ELR (cell line): ENCODE measurements around the gene LRP2.
A peak's percentile ranks its signal among the peaks of the same experiment; 100 is the strongest.

ENCODE experiments used
- DNase-seq: peaks from one replicate; pipeline ENCODE4 v3.0.0-alpha.2; 2015; ENCODE audit warnings: low read depth

LRP2 gene

DNA sequence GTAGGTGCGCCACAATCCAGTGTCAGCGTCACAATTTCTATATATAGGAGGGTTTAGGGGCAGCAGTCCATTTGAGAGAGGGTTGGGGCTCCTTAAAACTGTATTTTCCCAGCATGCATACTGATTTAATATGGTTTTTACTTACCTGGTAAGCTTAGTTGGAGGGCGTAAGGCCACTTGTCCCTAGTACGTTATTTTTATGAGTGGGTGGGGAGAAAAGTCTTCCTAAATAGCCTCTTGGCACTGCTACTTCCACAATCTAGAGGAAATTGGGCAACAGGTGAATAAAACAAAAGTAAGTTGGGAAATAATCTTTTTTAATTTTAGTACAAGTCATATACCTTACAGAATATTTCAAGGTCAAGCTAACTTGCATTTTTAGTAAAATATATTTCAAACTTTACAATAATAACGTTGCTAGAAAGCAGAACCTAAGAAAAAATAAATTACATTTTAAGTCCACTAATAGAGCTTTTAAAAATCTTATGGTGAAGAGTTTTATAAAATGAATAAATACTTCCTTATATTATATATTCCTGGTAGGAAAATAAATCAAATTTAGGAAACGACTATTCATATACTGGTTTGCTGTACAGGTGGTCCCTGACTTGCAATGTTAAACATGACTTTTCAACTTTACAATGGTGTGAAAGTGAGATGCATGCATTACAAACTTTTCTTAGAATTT lies 272.1 kb downstream of the LRP2 start:
- DNase-seq = no peak

DNA sequence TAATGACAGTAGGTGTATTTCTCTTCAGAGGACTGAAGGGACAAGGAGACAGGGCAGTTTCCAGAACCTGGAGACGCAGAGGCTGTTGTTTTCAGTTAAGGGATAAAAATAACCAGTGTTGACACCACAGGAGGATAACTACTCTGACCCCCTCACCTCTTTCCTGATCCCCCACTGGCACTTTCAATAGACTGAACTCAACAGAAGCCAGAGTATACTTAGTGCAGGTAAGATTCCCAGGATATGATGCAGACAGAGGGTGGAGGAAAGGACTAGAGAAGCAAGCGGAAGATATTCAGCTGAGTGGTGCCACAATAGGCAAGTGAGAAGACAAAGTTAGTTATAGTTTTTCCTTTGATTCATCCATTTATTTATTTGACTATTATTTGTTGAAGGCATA lies 273.2 kb downstream of the LRP2 start:
- DNase-seq = no peak

DNA sequence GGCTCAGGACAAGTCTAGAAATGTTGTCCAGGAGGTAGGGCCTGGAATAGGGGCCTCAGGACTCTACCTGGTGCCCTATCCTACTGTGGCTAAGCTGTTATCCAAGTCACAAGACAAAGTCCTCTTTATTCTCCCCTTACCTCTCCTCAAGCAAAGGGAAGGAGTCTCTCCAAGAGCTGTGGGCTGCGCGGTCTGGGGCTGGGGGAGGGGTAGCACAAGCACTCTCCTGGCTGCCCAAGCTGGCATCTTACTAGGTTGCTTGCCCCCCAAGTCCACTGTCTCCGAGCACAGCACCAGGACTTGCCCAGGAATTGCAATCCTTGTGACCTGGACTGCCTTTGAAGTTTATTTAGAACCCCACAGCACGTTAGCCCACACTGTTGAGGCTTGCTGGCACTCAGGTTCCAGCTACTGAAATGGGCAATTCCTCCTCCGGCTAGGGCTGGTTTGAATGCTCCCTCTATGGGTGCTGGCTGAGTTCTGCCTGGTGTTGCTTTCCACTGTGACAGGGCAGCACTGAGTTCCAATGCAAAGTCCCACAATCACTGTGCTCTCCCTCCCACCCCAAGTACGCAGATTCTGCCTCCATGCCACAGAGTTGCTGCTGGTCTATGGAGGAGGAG lies 274.5 kb downstream of the LRP2 start:
- DNase-seq = no peak

DNA sequence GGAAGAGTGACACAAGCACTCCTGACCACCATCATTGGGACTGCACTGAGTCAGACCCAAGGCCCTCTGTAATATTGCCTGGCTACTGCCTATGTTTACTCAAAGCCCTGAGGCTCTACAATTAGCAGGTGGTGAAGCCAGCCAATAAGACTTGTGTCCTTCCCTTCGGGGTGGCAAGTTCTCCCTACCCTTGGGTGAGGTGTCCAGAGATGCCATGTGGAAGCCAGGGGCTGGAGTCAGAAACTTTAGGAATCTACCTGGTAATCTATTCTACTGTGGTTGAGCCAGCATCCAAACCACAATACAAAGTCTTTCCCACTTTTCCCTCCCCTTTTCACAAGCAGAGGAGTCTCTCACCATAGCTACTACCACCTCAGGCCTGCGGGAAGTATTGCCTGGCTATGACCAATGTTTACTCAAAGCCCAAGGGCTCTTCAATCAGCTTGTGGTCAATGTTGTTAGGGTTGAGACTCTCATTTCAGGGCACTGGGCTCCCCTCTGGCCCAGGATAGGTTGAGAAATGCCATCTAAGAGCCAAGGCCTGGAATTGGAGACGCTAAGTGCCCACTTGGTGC lies 275.4 kb downstream of the LRP2 start:
- DNase-seq = no peak

DNA sequence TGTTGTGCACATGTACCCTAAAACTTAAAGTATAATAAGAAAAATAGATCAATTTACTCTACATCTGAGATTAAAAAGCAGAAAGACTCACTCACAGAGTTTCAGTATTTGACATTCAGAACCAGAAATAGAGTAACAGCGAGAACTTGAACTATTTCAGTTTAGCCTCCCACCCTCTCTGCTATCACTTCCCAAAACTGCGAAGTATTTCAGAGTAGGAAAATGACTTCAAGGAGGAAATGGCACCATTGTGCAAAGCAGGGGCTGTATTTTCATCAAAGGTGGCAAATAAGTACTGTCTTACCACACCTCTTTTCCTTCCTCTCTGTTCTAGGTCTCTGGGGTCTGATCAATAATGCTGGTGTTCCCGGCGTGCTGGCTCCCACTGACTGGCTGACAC lies 279.3 kb downstream of the LRP2 start:
- DNase-seq = no peak

DNA sequence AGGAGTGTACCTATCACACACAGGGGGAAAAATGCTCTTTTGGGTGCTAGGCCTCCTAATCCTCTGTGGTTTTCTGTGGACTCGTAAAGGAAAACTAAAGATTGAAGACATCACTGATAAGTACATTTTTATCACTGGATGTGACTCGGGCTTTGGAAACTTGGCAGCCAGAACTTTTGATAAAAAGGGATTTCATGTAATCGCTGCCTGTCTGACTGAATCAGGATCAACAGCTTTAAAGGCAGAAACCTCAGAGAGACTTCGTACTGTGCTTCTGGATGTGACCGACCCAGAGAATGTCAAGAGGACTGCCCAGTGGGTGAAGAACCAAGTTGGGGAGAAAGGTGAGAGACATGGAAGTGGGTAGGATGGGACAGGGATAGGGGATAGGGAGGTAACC lies 280.8 kb downstream of the LRP2 start:
- DNase-seq = no peak

DNA sequence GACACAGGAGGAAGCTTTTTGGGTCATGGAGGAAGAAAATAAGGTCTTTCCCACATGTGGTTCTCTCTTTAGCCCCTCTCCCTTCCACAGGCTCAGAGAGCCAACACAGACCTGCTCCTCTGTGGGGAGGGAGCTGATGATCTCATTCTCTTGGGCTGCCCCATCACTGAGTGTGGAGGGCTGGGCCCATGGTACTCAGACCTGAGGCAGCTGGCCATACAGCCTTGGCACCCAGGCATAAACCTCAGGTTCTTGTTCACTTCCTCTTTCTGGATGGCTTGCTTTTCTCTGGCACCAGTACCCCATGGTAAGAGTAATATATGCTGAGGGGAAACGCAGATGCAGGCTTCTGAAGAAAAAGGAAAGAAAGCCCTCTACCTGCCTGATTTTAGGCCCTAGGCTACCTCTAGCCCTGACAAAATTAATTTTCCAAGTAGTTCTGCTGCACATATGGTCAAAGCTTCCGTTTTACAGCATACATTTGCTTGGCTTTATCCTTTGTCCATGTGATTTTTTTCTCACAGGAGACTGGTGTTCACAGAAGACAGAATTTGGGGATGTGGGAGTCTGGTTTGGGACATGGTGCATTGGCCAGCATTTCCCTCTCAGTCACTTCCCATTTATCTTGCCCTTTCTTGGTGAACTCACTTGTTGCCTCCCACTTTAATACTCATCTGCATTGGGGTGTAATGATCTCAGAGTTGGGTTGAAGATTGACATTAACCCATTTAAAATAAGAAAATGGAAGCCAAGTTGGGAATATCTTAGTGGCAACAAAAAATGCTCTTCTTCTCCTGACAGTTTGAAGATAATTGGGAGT lies 281.9 kb downstream of the LRP2 start:
- peak; percentile 43 for DNase-seq

DNA sequence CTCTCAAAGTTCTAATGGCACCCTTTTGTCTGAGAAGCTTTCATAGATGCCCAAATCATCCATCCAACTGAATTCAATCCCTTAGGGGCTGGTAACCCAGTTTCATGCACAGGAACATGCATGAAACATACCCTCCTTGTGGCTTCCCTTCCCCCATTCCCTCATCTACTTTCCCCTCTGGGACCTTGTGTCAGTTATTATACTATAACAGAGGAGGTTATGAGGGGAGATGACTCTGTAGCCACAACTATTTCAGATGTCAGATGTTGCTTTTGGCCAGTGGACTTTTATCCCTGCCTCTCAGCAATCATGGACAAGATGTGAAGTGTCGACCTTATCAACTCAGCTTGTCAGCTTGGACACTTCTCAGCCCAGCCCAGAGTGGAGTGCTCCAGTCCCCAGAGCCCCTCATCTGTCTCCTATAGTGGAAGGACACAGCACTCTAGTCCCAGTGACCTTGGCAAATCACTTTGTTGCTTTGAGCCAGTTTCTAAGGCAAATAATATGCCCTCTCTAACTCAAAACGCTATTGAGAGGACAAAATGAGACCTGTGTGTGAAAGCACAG lies 284.6 kb downstream of the LRP2 start:
- DNase-seq = no peak
